HepG2 (cell line): Measurements from ENCODE around the gene NTMT1. TPM values are rescaled to one million over a fixed set of nuclear protein-coding genes. Genes with fewer than 3 reads are reported as not detected.

Experiments
- ATAC-seq: fragments of 200-7000 bp; cut with Tn5 transposase; 3 replicates; pipeline ENCODE4 v1.9.1; 2020; ENCODE audit warnings: mild to moderate bottlenecking, moderate library complexity
- BruUV-seq: library from RNA; stranded (reverse); fragments of 400-500 nt; replicated peaks from 2 replicates; lab custom pipeline; 2021; lab: Mats Ljungman, UMichigan
- CTCF ChIA-PET: fragments of 300-600 bp; formaldehyde crosslinking; extraction: SDS; loops from one replicate; lab custom pipeline; 2021; ENCODE audit warnings: low total read pairs, inconsistent platforms, low intra/inter-chr PET ratio; lab: Yijun Ruan, JAX
- POLR2A ChIA-PET: fragments of 350-600 bp; sonication (Branson Sonifier 250); formaldehyde crosslinking; loops from one replicate; lab custom pipeline; 2020; ENCODE audit warnings: antibody characterized with exemption, inconsistent platforms; lab: Yijun Ruan, JAX
- DNase-seq: peaks from one replicate; pipeline ENCODE4 v3.0.0-alpha.2; 2015; ENCODE audit warnings: low spot score
- FAIRE-seq: peaks from 3 replicates; lab custom pipeline; 2011; peaks lifted over from hg19 to GRCh38; lab: Jason Lieb, UNC
- H2AFZ ChIP-seq: one replicate; pipeline ENCODE4 v1.6.1; 2011; ENCODE audit warnings: low read length, inconsistent platforms
- H3K27ac ChIP-seq: fragments of 300-600 bp; 3 replicates; pipeline ENCODE4 v1.8.0; 2011; ENCODE audit warnings: mixed run types, mild to moderate bottlenecking, mixed read lengths, low read length, inconsistent platforms; ENCODE audit not compliant: insufficient read depth; ENCODE audit errors: extremely low read length
- H3K27me3 ChIP-seq, 2 experiments: fragments of 200-600 bp in 1 of 2; 2 replicates in 1 of 2; 3 replicates in 1 of 2; pipeline versions ENCODE4 v1.6.0 to v1.8.0; 2011; ENCODE audit warnings: low read length in 2 of 2, mild to moderate bottlenecking in 2 of 2, moderate library complexity in 2 of 2, inconsistent platforms in 1 of 2; ENCODE audit not compliant: insufficient read depth in 2 of 2, control insufficient read depth in 1 of 2
- H3K36me3 ChIP-seq, 2 experiments: fragments of 200-600 bp in 1 of 2; replicated peaks in 1 of 2; 2 replicates in 1 of 2; 3 replicates in 1 of 2; pipeline versions ENCODE4 v1.5.1 to v1.8.0; 2011; ENCODE audit warnings: low read length in 2 of 2, inconsistent platforms in 1 of 2; ENCODE audit not compliant: insufficient read depth in 2 of 2, control insufficient read depth in 1 of 2
- H3K4me1 ChIP-seq: 2 replicates; pipeline ENCODE4 v1.5.1; 2012; ENCODE audit warnings: low read length, inconsistent platforms; ENCODE audit not compliant: insufficient read depth
- H3K4me2 ChIP-seq: 2 replicates; pipeline ENCODE4 v1.6.0; 2011; ENCODE audit warnings: low read depth, low read length, inconsistent platforms
- H3K4me3 ChIP-seq, 3 experiments: fragments of 200-600 bp in 1 of 3; sonication (generic), shearing (Covaris generic) in 1 of 3; replicated peaks in 1 of 3; 2 replicates each; pipeline ENCODE4 v1.5.1; 2011 to 2016; ENCODE audit warnings: low read length in 3 of 3, inconsistent platforms in 2 of 3, low read depth in 2 of 3, mild to moderate bottlenecking in 2 of 3, control low read depth in 1 of 3, mixed read lengths in 1 of 3; ENCODE audit not compliant: insufficient read depth in 1 of 3
- H3K79me2 ChIP-seq: one replicate; pipeline ENCODE4 v1.6.1; 2011; ENCODE audit warnings: low read length, inconsistent platforms; ENCODE audit not compliant: insufficient read depth
- H3K9ac ChIP-seq: 2 replicates; pipeline ENCODE4 v1.6.0; 2011; ENCODE audit warnings: mild to moderate bottlenecking, low read depth, low read length, inconsistent platforms; ENCODE audit not compliant: insufficient read depth
- H3K9me3 ChIP-seq: 2 replicates; pipeline ENCODE4 v1.5.1; 2012; ENCODE audit warnings: mild to moderate bottlenecking, low read length
- H4K20me1 ChIP-seq: 2 replicates; pipeline ENCODE4 v1.6.0; 2011; ENCODE audit warnings: inconsistent platforms, mild to moderate bottlenecking, low read length, moderate library complexity; ENCODE audit not compliant: insufficient read depth
- SNRNP70 ChIP-seq: fragments of 200-400 bp; formaldehyde crosslinking; IDR thresholded peaks from 2 replicates; pipeline ENCODE4 v1.6.1; 2017; ENCODE audit warnings: mild to moderate bottlenecking, low read depth, low read length, moderate library complexity
- TCF7 ChIP-seq: sonication (generic); IDR thresholded peaks from 2 replicates; pipeline ENCODE4 v1.6.1; 2016; ENCODE audit warnings: antibody characterized with exemption, low read depth
- ZHX2 ChIP-seq, 2 experiments: sonication (generic) in 1 of 2; formaldehyde crosslinking in 1 of 2; IDR thresholded peaks; 2 replicates each; pipeline versions ENCODE4 v1.6.1 to v1.9.0; 2014 to 2022; ENCODE audit warnings: antibody characterized with exemption in 1 of 2, borderline replicate concordance in 1 of 2, inconsistent platforms in 1 of 2, low read depth in 1 of 2, missing genetic modification reagents in 1 of 2
- ZNF280D ChIP-seq: sonication (generic); formaldehyde crosslinking; IDR thresholded peaks from 2 replicates; pipeline ENCODE4 v1.5.1; 2020; ENCODE audit warnings: mild to moderate bottlenecking, missing genetic modification reagents
- ZSCAN25 ChIP-seq: sonication (generic); formaldehyde crosslinking; IDR thresholded peaks from 2 replicates; pipeline ENCODE4 v1.8.0; 2022; ENCODE audit warnings: mild to moderate bottlenecking, missing genetic modification reagents
- WGBS: methylation state at CpG from one replicate; pipeline ENCODE4 v1.1.6; 2017; ENCODE audit warnings: low lambda C conversion rate; 5-methylcytosine and 5-hydroxymethylcytosine counted together
- in situ Hi-C: cut with HindIII; loops from 2 replicates; pipeline ENCODE4 v1.10.0; 2017; ENCODE audit warnings: low pct_unique_long_range_greater_than_20kb; ENCODE audit not compliant: extremely low pct_ligation_motif_present
- intact Hi-C: fragments of 100-400 bp; cut with micrococcal nuclease; formaldehyde crosslinking; loops from one replicate; pipeline ENCODE4 v1.10.0; 2022; ENCODE audit not compliant: unreplicated experiment
- polyA plus RNA-seq, 8 experiments: library from polyadenylated mRNA; depleted of rRNA in 3 of 8; stranded (reverse) in 7 of 8; unstranded in 1 of 8; fragments of >200 nt; fragmentation: Illumina TruSeq in 4 of 8; extraction: Trizol in 4 of 8; gene quantifications; 2 replicates each; pipeline versions ENCODE4 v1.2.1 to v1.2.3, GENCODE V29; 2011 to 2016; ENCODE audit warnings: low read depth in 4 of 8, missing spikeins in 1 of 8, mixed read lengths in 1 of 8; ENCODE audit not compliant: insufficient read depth in 1 of 8
- total RNA-seq, 5 experiments: library from RNA; depleted of rRNA; stranded (reverse); fragments of >200 nt; fragmentation: Illumina TruSeq; extraction: Trizol; gene quantifications; 2 replicates each; pipeline ENCODE4 v1.2.3, GENCODE V29; 2016; ENCODE audit warnings: low read depth in 1 of 5

NTMT1 gene
- total and polyA plus RNA-seq, 2 of the 13 experiments (the other 11 are each of a cell fraction or from before 2014, with no cell fraction given) = 49.1 to 53.8 TPM

DNA sequence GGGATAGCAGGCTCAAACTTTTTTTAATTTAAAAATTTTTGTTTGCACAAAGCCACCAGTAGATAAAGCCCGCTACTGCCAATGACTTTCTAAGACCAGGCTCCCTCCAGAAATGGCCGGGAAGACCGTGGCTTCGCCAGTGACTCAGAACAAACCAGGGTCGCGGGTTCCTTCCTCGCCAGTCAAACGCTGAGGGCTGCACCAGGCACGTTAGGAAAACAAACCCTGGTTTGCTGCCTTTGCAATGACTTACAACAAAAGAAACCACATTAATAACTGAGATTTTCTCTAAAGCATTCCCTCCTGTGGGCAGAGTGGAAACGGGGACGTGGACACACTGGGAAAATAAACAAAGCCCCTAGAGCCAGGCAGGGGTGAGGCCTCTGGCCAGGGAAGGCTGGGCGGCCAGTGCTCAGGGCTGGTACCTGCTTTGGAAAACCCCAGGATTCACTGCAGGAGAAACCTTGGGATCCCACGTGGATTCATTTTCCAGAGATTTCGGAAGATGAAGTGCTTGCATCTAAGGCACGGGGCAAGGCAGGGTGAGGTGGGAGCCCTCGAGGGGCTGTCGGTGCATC lies 43.3 kb downstream of the NTMT1 start:
- in situ Hi-C loops (no loop called here), intact Hi-C loops (no loop called here)
- no peak for TF ChIP-seq SNRNP70
- no peak for TF ChIP-seq TCF7
- TF ChIP-seq ZHX2 (IDR thresholded peaks at IDR 0.05; ENCODE audit: low read depth) = no peak
- TF ChIP-seq ZHX2 (CRISPR knock-in tag; IDR thresholded peaks at IDR 0.05; ENCODE audit: borderline replicate concordance) = no peak
- TF ChIP-seq ZNF280D = no peak
- peak; percentile 36; the same call in 1 of the 2 replicates for TF ChIP-seq ZSCAN25 (CRISPR knock-in tag)
- Histone ChIP-seq H3K36me3 (no peaks in the 10 kb centered on the region), H4K20me1 (no peaks in the 10 kb centered on the region), H3K9me3 (no peaks in the 10 kb centered on the region), H3K9ac (no peak overlapping the region), H3K27me3 (peaks cover 21 to 70% of the 10 kb centered on the region in 2 experiments), H3K79me2 (no peaks in the 10 kb centered on the region), H3K4me2 (no peak overlapping the region), H2AFZ (no peak overlapping the region), H3K4me1 (no peaks in the 10 kb centered on the region), H3K27ac (no peak overlapping the region), H3K4me3 (no peak overlapping the region)
- CTCF ChIA-PET = no interaction called here
- POLR2A ChIA-PET = no interaction called here
- 25% methylated on average over 11 of the region's 17 CpGs for WGBS
- FAIRE-seq (no peak), ATAC-seq (no peak), DNase-seq (no peak)
- no TSS peak for BruUV-seq
